GM12891 (cell line): ENCODE results near the gene TMEM184C.

Experiments used
- DNase-seq: peaks from one replicate; pipeline ENCODE4 v3.0.0; 2011; ENCODE audit warnings: low spot score; ENCODE audit not compliant: insufficient read length
- FAIRE-seq: peaks from 2 replicates; lab custom pipeline; 2011; peaks lifted over from hg19 to GRCh38; lab: Jason Lieb, UNC
- PAX5 ChIP-seq: IDR thresholded peaks from 2 replicates; pipeline ENCODE4 v1.6.1; 2011; ENCODE audit warnings: low read length, moderate library complexity, mild to moderate bottlenecking; ENCODE audit not compliant: insufficient read depth, severe bottlenecking
- POLR2A ChIP-seq: IDR thresholded peaks from 2 replicates; pipeline ENCODE4 v1.6.1; 2011; ENCODE audit warnings: low read depth, low read length, control low read depth
- POLR2AphosphoS5 ChIP-seq: IDR thresholded peaks from 2 replicates; pipeline ENCODE4 v1.6.1; 2011; ENCODE audit warnings: low read depth, low read length, control low read depth
- POU2F2 ChIP-seq: IDR thresholded peaks from 2 replicates; pipeline ENCODE4 v1.6.1; 2011; ENCODE audit warnings: low read depth, mild to moderate bottlenecking, control low read depth, low read length, moderate library complexity
- SPI1 ChIP-seq: IDR thresholded peaks from 2 replicates; pipeline ENCODE4 v1.6.1; 2011; ENCODE audit warnings: low read depth, low read length, control low read depth
- TAF1 ChIP-seq: IDR thresholded peaks from 2 replicates; pipeline ENCODE4 v1.6.1; 2011; ENCODE audit warnings: low read depth, low read length, control low read depth

The TMEM184C gene

DNA sequence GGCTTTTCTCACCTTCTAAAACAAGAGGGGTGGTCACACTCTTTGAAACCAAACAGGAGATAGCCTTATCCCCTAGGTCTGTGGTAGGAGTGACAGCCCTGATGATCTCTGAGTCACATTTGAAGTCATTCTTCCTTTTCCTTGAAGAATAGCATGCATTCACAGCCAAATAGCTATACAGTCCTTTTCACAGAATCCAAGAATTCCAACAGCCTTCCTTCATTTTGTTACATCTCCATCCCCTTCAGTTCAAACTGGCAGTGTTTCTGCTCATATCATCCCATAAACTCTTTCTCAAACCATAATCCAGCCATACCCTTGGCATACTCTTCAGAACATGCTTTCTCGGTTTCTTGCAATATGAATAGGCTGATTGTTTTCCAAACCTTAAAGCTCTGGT is 33.3 kb upstream of the TMEM184C start:
- FAIRE-seq (no peak), DNase-seq (no peak)
- TF ChIP-seq POU2F2 (no peak), POLR2A (no peak), POLR2AphosphoS5 (no peak)

DNA sequence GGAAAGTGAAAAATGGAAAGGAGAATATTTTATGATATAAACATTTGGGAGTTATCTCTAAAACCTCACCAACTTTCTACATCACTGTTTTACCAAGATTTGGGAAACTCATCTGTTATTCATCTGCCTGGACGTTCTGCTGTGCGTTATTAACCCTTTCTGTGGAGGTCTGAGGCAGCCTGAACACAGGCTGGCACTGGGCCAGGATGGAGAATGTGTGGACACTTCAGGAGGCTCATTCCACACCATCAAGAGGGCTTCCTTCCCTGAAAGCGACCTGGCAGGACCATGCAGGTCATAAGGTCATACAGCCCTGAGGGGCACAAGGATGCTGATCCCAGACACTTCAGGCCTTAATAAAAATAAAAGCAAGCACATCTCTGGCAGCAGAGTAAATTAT is 31.2 kb upstream of the TMEM184C start:
- peak; percentile 35 for FAIRE-seq
- no peak for TF ChIP-seq SPI1
- no peak for TF ChIP-seq POLR2A
- no peak for TF ChIP-seq TAF1
- TF ChIP-seq POLR2AphosphoS5 = no peak
- TF ChIP-seq POU2F2 = no peak
- TF ChIP-seq PAX5 = no peak
- no peak for DNase-seq

DNA sequence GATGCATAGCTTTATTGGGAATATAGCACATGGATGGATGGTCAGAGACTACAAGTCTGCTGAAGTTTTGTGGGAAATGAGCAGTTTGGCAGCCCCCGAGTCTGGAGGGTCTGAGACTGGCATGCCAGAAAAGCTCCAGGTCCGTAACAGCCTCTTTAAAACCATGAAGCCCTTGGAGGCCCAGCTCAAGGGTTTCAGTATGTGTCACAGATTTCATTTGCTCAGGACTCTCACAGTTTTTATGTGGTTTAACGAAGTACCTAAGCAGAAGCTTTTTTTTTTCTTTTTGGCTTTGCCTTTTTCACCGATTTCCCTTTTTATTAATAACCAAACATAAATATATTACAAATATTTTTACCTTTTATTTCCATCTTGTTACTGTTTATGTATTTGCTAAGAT is 30.6 kb upstream of the TMEM184C start:
- FAIRE-seq = no peak
- TF ChIP-seq TAF1 = no peak
- TF ChIP-seq SPI1 = no peak
- no peak for TF ChIP-seq POLR2AphosphoS5
- TF ChIP-seq POU2F2 = no peak
- no peak for TF ChIP-seq PAX5
- TF ChIP-seq POLR2A = no peak
- peak; percentile 5 for DNase-seq

DNA sequence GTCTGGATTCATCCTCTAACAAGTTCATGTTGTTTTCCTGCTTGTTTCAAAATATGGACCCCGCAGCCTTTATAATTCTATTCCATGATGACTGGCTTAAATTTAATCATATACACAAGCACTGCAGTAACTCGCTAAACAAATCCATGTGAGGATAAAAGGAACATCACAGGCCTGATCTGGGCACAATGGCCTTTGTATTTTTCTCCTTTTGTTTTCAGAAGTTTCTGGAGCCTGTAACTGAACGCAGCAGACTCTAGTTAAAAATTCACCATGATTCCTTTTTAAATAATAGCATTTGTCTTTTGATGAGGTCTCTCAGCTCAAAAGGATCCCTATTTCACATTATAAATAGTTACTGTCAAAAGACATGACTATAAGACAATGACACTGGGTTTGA is 30.2 kb upstream of the TMEM184C start:
- TF ChIP-seq POLR2AphosphoS5 (no peak), POLR2A (no peak), POU2F2 (no peak), SPI1 (no peak), TAF1 (no peak), PAX5 (no peak)
- DNase-seq = no peak
- FAIRE-seq = no peak

DNA sequence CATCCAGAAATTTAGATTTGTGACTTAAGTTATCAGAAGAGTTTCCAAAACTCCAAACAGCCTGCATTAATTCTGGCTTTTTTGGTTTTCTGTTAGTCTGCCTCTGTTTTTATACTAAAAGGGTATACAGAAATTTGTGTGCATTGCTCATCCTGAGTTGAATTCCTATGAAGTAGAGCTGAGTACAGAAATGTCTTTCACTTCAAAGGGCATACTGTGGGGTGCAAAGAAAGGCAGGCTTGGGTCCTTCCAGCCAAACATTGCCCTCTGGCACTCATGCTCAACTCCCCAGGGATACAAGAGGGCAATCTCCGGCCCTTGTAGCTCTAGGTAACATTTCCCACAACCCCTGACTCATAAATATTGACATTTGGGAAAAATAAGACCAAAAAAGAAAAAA is 27.6 kb upstream of the TMEM184C start:
- DNase-seq (no peak), FAIRE-seq (no peak)
- TF ChIP-seq POLR2AphosphoS5 (no peak), TAF1 (no peak), PAX5 (no peak), POU2F2 (no peak), SPI1 (no peak), POLR2A (no peak)

DNA sequence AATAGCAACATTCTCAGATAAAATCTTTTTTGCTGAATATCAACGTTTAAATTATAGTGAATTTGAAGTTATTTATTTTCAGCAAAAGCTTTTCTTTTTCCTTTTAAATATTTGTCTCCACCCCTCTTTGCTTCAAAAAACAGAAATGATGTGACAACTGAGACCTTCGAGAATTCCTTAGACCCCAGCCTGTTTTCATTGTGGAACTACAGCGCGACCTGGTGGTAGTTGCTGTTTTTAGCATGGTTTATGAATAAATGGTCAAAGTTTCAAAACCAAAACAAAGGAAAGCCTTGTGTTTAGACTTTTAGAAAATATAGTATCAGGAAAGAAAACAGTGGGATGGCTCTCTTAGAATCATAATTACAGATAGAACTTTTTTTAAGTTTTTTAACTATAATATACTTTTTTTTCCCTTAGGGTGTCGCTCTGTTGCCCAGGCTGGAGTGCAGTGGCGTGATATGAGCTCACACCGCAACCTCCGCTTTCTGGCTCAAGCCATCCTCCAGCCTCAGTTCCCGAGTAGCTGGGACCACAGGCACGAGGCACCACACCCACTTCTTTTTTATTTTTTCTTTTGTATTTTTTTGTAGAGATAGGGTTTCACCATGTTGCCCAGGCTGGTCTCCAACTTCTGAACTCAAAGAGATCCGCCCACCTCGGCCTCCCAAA is 26.8 kb upstream of the TMEM184C start:
- peak; percentile 21 for DNase-seq
- peak; percentile 47 for FAIRE-seq
- TF ChIP-seq SPI1 = no peak
- TF ChIP-seq POLR2AphosphoS5 = no peak
- no peak for TF ChIP-seq POU2F2
- TF ChIP-seq TAF1 = no peak
- no peak for TF ChIP-seq POLR2A

DNA sequence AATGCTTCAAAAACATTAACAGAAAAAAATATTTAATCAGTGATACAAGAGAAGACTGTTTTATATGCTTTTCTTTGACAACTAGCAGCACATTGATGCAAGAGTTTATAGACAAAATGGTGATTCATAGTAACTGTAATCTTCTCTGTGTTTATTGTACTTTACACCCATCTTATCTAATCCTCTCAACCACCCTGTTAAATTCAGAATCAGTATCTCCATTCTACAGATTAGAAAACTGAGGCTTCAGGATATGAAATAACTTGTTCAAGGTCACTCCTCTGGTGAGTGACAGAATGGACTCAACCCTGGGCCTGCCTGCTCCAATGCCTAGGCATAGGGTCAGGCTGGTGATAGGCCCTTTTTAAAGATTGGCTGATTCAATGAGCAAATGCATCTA is 26.1 kb upstream of the TMEM184C start:
- FAIRE-seq (no peak), DNase-seq (no peak)
- TF ChIP-seq TAF1 (no peak), POU2F2 (no peak), POLR2A (no peak), PAX5 (no peak), POLR2AphosphoS5 (no peak), SPI1 (no peak)

DNA sequence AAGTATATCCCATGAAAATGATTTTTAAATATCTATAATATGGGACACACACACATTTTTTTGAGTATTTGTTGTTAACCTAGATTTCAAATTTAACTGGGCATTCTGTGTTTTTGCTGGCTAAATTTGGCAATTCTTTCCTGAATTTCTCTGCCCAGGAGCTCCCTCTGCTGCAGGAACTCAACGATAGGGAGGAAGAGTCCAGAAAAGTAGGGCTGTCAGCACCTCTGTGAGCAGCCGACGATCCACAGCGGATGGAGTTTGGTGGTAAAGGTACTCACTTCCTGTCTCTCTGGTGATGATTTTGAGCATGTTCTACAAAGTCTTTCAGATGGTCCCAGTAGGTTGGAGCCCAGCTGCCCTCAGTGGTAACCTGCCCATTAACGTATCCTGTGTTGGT is 23.1 kb upstream of the TMEM184C start:
- TF ChIP-seq SPI1 (no peak), PAX5 (no peak), POLR2AphosphoS5 (no peak), POLR2A (no peak), POU2F2 (no peak), TAF1 (no peak)
- FAIRE-seq (no peak), DNase-seq (no peak)

DNA sequence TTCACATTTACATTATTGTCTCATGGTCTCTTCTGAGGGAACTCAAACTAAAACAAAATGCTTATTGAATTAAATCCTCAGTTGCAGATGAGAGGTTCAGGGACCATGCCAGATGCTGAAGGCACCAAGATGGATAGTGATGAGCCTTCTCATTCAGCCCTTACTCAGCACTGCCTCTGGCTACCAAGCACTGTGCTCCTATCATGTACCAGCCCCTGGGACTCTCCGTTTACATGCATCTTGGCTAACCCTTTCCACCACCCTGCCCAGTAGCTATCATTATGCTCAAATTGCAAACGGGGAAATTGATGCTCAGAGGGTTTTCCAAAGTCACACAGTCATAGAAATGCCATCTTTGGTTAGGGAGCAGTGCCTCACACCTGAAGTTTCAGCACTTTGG is 22.6 kb upstream of the TMEM184C start:
- FAIRE-seq (no peak), DNase-seq (no peak)
- no peak for TF ChIP-seq TAF1

DNA sequence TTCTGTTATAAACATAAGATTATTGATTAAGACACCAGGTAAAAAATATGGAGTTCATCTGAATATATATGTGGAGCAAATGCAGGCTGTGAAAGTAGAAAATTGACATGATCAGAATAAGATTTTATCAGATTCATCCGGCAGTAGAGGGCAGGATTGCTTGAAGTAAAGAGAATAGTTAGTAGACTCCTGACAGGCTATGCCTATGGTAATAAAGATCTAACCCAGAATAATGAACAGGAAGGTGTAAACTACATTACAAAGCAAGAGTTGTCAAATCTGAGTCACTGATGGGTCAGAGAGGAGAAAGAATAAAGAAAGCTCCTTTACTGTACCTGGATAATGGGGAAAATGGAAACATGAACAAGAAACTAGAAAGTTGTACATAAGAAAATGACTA is 20.8 kb upstream of the TMEM184C start:
- FAIRE-seq = no peak
- no peak for DNase-seq
- TF ChIP-seq POU2F2 (no peak), PAX5 (no peak), SPI1 (no peak), TAF1 (no peak), POLR2A (no peak), POLR2AphosphoS5 (no peak)

DNA sequence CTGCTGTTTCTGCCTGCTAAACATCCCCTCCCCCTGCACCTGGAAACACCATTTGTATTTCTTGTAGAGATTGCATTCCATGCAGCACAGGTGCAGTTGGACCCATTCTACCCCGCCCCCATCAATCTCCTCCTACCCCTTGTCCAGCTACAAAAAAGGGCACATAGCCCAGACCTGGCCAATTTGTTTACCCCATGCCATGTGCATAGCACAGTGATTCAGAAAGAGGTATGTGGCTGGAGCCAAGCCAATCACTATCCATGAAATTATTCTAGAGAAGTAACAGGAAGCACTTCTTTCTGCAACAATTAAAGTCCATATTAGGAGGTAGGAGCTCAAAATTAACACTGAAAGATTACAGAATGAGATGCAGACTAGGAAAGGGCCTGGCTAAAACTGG is 20.2 kb upstream of the TMEM184C start:
- DNase-seq (no peak), FAIRE-seq (no peak)

More for the DNA sequence above, 20.2 kb upstream of the TMEM184C start:
- TF ChIP-seq POU2F2 (no peak), TAF1 (no peak), POLR2A (no peak), PAX5 (no peak), POLR2AphosphoS5 (no peak), SPI1 (no peak)
